Peyer's patch (tissue), 4 donors: Measurements from ENCODE around the gene PHRF1.

ENCODE experiments used
- CTCF ChIP-seq, 6 experiments: fragments of 450-650 bp in 4 of 6; fragments of 200-600 bp in 2 of 6; sonication (generic) in 1 of 6; IDR thresholded peaks; one replicate each; pipeline ENCODE4 v1.5.1; 2017 to 2019; ENCODE audit warnings: antibody characterized with exemption in 6 of 6, mild to moderate bottlenecking in 3 of 6, moderate library complexity in 1 of 6
- POLR2A ChIP-seq, 2 donors: fragments of 450-650 bp; IDR thresholded peaks; one replicate each; pipeline ENCODE4 v1.5.1; 2017; ENCODE audit warnings: antibody characterized with exemption in 2 of 2, mild to moderate bottlenecking in 2 of 2, moderate library complexity in 2 of 2

GRCh38 chr11:619628-620050 lies 43.4 kb downstream of the PHRF1 start:
- TF ChIP-seq CTCF (IDR thresholded peaks at IDR 0.05), result no peak
- TF ChIP-seq POLR2A (IDR thresholded peaks at IDR 0.05), result no peak
